Gastroesophageal sphincter (tissue), 3 donors: ENCODE results near the gene NEMP1.

Experiments used
- CTCF ChIP-seq, 4 experiments: fragments of 200-600 bp in 2 of 4; fragments of 450-650 bp in 2 of 4; sonication (generic) in 1 of 4; IDR thresholded peaks; one replicate each; pipeline ENCODE4 v1.5.1; 2017 to 2019; ENCODE audit warnings: antibody characterized with exemption in 4 of 4, mild to moderate bottlenecking in 2 of 4, moderate library complexity in 2 of 4
- EP300 ChIP-seq: sonication (generic); formaldehyde crosslinking; IDR thresholded peaks from one replicate; pipeline ENCODE4 v1.6.1; 2017; ENCODE audit warnings: antibody characterized with exemption, mild to moderate bottlenecking
- POLR2A ChIP-seq, 2 donors: fragments of 450-650 bp; IDR thresholded peaks; one replicate each; pipeline ENCODE4 v1.6.1; 2017; ENCODE audit warnings: antibody characterized with exemption in 2 of 2, mild to moderate bottlenecking in 2 of 2, moderate library complexity in 1 of 2

GRCh38 chr12:57051011-57051410 lies 27.6 kb downstream of the NEMP1 start:
- TF ChIP-seq CTCF (IDR thresholded peaks at IDR 0.05) (no peak), EP300 (no peak), POLR2A (IDR thresholded peaks at IDR 0.05) (no peak)
